ENCODE data around the gene SUPV3L1. TPM values are rescaled to one million over a fixed set of nuclear protein-coding genes. Genes with fewer than 3 reads are reported as not detected.

The SUPV3L1 gene
- total and polyA plus RNA-seq, 3 donors from 2014 or later, result 59.2 to 80.4 (median 62.8) TPM

GRCh38 chr10:69182005-69182404, 2.0 kb downstream of the SUPV3L1 start:
- intact Hi-C loops (cut with DNase I; ENCODE audit: low total_unique reads), result no loop called here
- H3K27me3 ChIP-seq, result no peaks in the 10 kb centered on the region
- TF ChIP-seq POLR2A (IDR thresholded peaks at IDR 0.05) (no peak), CTCF (IDR thresholded peaks at IDR 0.05) (no peak)
- 85 to 87% methylated on average over 4 of the region's 4 CpGs for WGBS, 2 donors
- no peak for DNase-seq
- no peaks in the 10 kb centered on the region for H3K36me3 ChIP-seq (ENCODE audit: low read depth, missing control alignments)
- no peak overlapping the region for H3K27ac ChIP-seq
- H3K4me1 ChIP-seq, result peaks cover 14% of the 10 kb centered on the region
- H3K9me3 ChIP-seq, result no peaks in the 10 kb centered on the region
- H3K4me3 ChIP-seq, result no peak overlapping the region

GRCh38 chr10:69186524-69186923, 6.5 kb downstream of the SUPV3L1 start:
- TF ChIP-seq POLR2A (IDR thresholded peaks at IDR 0.05) (no peak), CTCF (IDR thresholded peaks at IDR 0.05) (no peak)
- no peaks in the 10 kb centered on the region for H3K27me3 ChIP-seq
- H3K36me3 ChIP-seq (ENCODE audit: low read depth, missing control alignments), result no peaks in the 10 kb centered on the region
- intact Hi-C loops (cut with DNase I; ENCODE audit: low total_unique reads), result no loop called here
- H3K4me3 ChIP-seq, result no peak overlapping the region
- DNase-seq, result no peak
- no peak overlapping the region for H3K27ac ChIP-seq
- WGBS, 2 donors, result 81 to 92% methylated on average over 1 of the region's 1 CpG
- H3K9me3 ChIP-seq, result no peaks in the 10 kb centered on the region
- H3K4me1 ChIP-seq, result peaks cover under 1% of the 10 kb centered on the region

- DNase-seq, result no peak
- no peaks in the 10 kb centered on the region for H3K36me3 ChIP-seq (ENCODE audit: low read depth, missing control alignments)
- H3K9me3 ChIP-seq, result no peaks in the 10 kb centered on the region
- no peaks in the 10 kb centered on the region for H3K4me1 ChIP-seq
- WGBS, 2 donors, result 77 to 78% methylated on average over 2 of the region's 2 CpGs
- H3K27ac ChIP-seq, result no peak overlapping the region
- intact Hi-C loops (cut with DNase I; ENCODE audit: low total_unique reads), result no loop called here
- H3K4me3 ChIP-seq, result no peak overlapping the region
- H3K27me3 ChIP-seq, result no peaks in the 10 kb centered on the region
- TF ChIP-seq POLR2A (IDR thresholded peaks at IDR 0.05) (no peak), CTCF (IDR thresholded peaks at IDR 0.05) (no peak)
Observed at GRCh38 chr10:69201045-69201444, 21.0 kb downstream of the SUPV3L1 start.

- 89 to 92% methylated on average over 1 of the region's 1 CpG for WGBS, 2 donors
- H3K36me3 ChIP-seq (ENCODE audit: low read depth, missing control alignments), result no peaks in the 10 kb centered on the region
- H3K4me1 ChIP-seq, result no peaks in the 10 kb centered on the region
- H3K27me3 ChIP-seq, result no peaks in the 10 kb centered on the region
- no peak for TF ChIP-seq POLR2A (IDR thresholded peaks at IDR 0.05)
- no peak for TF ChIP-seq CTCF (IDR thresholded peaks at IDR 0.05)
- H3K9me3 ChIP-seq, result no peaks in the 10 kb centered on the region
- no peak overlapping the region for H3K27ac ChIP-seq
- H3K4me3 ChIP-seq, result no peak overlapping the region
- intact Hi-C loops (cut with DNase I; ENCODE audit: low total_unique reads), result no loop called here
- no peak for DNase-seq
Observed at GRCh38 chr10:69202332-69202731, 22.3 kb downstream of the SUPV3L1 start.

GRCh38 chr10:69208761-69209160, 28.7 kb downstream of the SUPV3L1 start:
- H3K36me3 ChIP-seq (ENCODE audit: low read depth, missing control alignments), result no peaks in the 10 kb centered on the region
- TF ChIP-seq POLR2A (IDR thresholded peaks at IDR 0.05) (no peak), CTCF (IDR thresholded peaks at IDR 0.05) (no peak)
- WGBS, 2 donors, result 74 to 85% methylated on average over 6 of the region's 6 CpGs
- H3K27me3 ChIP-seq, result no peaks in the 10 kb centered on the region
- H3K27ac ChIP-seq, result no peak overlapping the region
- H3K9me3 ChIP-seq, result no peaks in the 10 kb centered on the region
- no peaks in the 10 kb centered on the region for H3K4me1 ChIP-seq
- intact Hi-C loops (cut with DNase I; ENCODE audit: low total_unique reads), result no loop called here
- no peak overlapping the region for H3K4me3 ChIP-seq
- no peak for DNase-seq
